Pericardium fibroblast (primary cell): Measurements from ENCODE around the gene FAM151A. TPM values are rescaled to one million over a fixed set of nuclear protein-coding genes. Genes with fewer than 3 reads are reported as not detected.

Experiments
- total RNA-seq: library from RNA; depleted of rRNA; stranded (reverse); fragments of >200 nt; gene quantifications from 2 replicates; pipeline ENCODE4 v1.2.3, GENCODE V29; 2015

FAM151A gene
- not detected in 2 replicates for total RNA-seq

DNA sequence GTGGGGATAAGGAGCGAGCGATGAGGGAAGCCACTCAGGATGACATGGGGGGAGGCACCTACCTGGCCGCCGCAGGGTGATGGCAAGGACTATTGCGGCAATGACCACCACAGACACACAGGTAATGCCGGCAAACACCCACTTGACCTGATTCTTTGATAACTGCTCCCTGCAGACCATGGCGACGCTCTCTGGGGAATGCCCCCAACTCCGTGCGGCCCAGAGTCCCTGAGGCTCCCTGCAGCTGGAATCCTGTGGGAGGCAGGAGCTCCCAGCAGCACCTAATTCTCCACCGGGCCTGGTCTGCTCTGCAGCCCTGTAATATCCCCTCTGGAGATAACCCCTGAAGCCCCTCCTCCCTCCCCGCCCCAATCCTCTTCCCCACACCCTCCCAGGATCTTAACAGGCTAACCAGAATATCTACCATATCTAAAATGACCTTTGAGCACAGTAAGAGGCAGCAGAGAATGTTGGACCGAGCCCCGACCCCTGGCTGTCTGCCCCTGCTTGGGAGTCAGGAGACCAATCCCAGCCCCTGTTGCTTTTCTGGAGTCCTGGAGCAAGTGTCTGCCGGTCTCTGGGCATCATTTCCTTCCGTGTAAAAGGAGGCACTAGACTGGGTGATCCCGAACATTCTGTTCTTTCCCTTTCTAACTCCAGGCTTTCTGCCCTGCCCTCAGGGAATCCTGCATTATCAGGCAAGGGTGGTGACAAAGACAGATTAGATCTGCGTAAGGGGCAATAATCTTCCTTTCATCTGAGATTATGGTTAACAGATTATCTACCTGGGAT lies at the start of gene FAM151A:
FAM151A (minus strand) TSS at position 310 of the 792 bp plus-strand sequence; CDS start at position 180, 130 bp downstream.

GRCh38 chr1:54640863-54641836 lies 17.8 kb upstream of the FAM151A start, which contains the start of gene MROH7:
MROH7 (plus strand) TSS chr1:54641786; CDS start chr1:54652927, 11,141 bp downstream.

Other genes starting within 250 kb of the FAM151A start
- gene SSBP3, start 217.1 kb downstream of the FAM151A start, total RNA-seq = 15.4 and 19.6 TPM in 2 replicates
- 0.47 and 2.3 TPM in 2 replicates for gene ACOT11, start 75.3 kb downstream of the FAM151A start, total RNA-seq
- 0.85 TPM in 1 of 2 replicates, not detected in the other for gene MROH7, start 18.3 kb upstream of the FAM151A start, total RNA-seq
- gene TTC4, start 92.3 kb upstream of the FAM151A start, total RNA-seq = 8.9 and 15.6 TPM in 2 replicates
- gene PARS2, start 141.0 kb upstream of the FAM151A start, total RNA-seq = 6.6 and 7.6 TPM in 2 replicates
- gene TTC22, start 177.8 kb upstream of the FAM151A start, total RNA-seq = not detected in 2 replicates